Left lobe of liver (tissue), 2 donors: Measurements from ENCODE around the gene VAMP2. TPM values are rescaled to one million over a fixed set of nuclear protein-coding genes. Genes with fewer than 3 reads are reported as not detected.
A peak's percentile ranks its signal among the peaks of the same experiment; 100 is the strongest.

Experiments
- ATAC-seq: fragments of 200-7000 bp; cut with Tn5 transposase; one replicate; pipeline ENCODE4 v1.9.1; 2020; ENCODE audit warnings: mild to moderate bottlenecking, moderate library complexity
- DNase-seq: peaks from one replicate; pipeline ENCODE4 v3.0.0-alpha.2; 2020; ENCODE audit warnings: low spot score
- total RNA-seq: library from RNA; stranded (reverse); gene quantifications from one replicate; pipeline ENCODE4 v1.2.1, GENCODE V29; 2021
- donor health status: DM: no; HTN: no; CAD: no; lungs with moderate emphysema.
- donor health status: DM: no; HTN: yes; CAD: no.

The VAMP2 gene
- total RNA-seq, 1 donor from 2014 or later: 18.1 TPM

- DNase-seq (no peak), ATAC-seq (no peak)
Measured at GRCh38 chr17:8124350-8125153, 38.2 kb downstream of the VAMP2 start.

DNA sequence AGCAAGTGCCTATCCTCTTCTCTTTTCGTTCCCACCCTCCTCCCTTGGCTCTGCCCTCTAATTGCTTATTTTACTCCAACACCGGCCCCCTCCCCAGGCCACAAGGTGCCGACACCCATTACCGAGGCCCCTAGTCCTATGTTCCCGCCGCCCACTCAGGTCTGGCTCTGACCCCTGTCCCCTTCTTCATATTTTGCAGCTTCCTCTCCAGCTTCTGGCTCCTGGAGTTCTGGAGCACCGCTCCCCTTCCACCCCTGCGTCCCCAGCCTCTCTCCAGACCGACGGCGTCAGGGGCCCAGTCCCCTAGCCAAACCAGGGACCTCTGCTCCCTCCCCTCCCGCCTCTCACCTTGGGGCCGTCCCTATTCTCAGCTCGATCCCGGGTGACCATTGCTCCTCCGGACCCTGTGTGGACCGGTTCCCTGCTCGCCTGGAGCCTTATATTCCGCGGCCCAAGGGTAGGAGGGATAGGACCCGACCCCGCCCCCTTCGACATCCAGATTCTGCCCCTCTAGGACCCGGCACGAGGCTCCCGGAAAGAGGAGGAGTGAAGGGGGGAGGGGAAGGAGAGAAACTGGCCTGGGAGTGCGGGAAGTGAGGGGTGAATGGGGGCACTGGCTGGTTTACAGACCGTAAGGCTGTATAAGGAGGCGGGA lies 38.9 kb downstream of the VAMP2 start, which contains the start of gene HES7:
HES7 (minus strand) TSS at position 412 of the 655 bp plus-strand sequence; CDS start at position 390, 22 bp downstream.
- DNase-seq (no peak), ATAC-seq (no peak)

- ATAC-seq: no peak
- DNase-seq: no peak
Measured at GRCh38 chr17:8122924-8123694, 39.6 kb downstream of the VAMP2 start.

DNA sequence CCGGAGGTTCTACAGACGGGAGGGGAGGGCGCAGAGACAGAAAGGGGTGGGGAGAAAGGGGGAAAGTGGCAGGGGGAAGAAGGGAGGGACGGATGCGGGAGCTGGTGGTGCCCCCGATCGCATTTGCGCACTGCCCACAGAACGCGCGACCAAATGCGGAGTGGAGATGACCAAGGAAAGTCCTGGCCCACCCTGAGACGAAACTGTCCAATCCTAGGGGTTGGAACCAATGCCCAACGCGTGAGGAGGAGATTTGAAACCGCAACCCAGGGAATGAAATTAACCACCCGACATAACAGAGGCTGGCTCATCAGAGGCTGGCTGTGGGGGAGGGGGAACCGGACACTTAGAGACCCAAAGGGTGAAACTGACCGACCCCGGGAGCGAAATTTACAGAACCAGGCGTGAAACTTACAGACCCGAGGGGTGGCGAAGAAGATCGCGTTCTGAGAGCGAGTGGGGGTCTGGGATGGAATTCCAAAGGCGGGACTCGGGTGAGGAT lies 40.3 kb downstream of the VAMP2 start:
- DNase-seq (no peak), ATAC-seq (no peak)

DNA sequence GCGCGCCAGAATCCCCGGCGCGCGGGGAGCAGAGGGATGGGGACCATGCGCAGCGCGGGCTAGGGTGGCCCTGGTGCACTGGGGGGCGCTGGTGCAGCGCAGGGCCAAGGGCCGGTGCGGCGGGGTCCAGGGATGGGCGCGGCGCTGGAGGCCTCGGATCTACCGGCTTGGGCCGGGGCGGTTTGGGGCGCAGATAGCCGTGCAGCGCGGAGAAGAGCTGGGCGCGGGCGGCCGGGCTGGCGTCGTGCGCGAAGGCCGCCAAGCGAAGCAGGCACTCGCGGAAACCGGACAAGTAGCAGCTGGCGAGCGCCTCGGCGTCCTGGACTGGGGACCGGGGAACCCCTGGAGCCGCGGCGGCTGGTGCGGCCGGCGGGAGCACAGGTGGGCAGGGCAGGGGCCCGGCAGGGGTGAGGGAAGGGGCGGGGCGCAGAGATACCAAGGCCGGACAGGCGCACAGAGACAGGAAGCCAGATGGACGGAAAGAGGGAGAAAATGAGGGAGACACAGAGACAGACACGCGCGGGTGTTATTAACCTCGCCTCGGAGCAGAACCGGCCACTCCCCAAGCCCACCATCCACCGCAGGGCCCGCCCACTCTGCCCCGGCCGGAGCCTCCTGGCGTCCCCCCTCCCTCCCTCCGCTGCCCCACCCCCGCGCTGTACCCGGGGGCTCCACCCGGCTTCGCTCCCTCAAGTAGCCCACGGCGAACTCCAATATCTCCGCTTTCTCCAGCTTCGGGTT lies 40.9 kb downstream of the VAMP2 start:
- DNase-seq (peak; percentile 58), ATAC-seq (peak; percentile 1)

GRCh38 chr17:8121407-8121680 lies 41.4 kb downstream of the VAMP2 start:
- DNase-seq (no peak), ATAC-seq (no peak)

- ATAC-seq: peak; percentile 3
- DNase-seq: peak; percentile 67
Measured at GRCh38 chr17:8120520-8121406, 42.0 kb downstream of the VAMP2 start.

- peak; percentile 55 for ATAC-seq
- peak; percentile 85 for DNase-seq
Measured at GRCh38 chr17:8119581-8120519, 42.9 kb downstream of the VAMP2 start.

DNA sequence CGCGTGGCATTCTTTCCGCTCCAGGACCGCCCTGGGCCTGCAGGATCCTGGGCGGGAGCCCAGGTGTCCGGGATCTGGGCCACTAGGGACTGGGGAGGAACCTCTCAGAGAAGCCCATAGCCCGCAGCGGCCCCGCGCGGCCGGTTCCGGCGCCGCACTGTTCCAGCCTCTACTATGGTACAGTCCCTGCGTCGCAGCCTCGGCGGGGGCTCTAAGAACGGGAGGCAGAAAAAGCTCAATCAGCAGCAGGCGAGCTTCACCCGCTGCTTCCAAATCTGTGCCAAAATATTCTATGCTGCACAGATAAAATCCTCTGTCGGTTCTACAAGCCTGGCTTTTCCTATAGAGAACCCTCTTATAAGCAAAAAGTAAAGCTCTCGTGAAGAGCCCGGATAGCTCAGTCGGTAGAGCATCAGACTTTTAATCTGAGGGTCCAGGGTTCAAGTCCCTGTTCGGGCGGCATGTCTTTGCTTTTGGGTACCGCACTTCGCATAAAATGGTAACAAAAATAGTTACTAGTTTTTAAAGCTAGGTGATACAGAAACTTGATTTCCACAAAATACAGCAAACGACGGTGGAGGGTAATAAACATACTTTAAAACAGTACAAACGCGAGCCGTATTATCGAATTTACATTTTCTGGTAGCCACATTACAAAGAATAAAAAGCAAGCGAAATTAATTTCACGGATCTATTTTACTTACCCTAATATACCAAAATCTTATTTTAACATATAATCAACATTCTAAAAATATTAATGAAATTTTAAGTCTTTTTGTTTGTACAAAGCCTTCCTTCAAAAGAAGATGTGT lies 43.8 kb downstream of the VAMP2 start:
- DNase-seq: peak; percentile 90
- ATAC-seq: peak; percentile 87

DNA sequence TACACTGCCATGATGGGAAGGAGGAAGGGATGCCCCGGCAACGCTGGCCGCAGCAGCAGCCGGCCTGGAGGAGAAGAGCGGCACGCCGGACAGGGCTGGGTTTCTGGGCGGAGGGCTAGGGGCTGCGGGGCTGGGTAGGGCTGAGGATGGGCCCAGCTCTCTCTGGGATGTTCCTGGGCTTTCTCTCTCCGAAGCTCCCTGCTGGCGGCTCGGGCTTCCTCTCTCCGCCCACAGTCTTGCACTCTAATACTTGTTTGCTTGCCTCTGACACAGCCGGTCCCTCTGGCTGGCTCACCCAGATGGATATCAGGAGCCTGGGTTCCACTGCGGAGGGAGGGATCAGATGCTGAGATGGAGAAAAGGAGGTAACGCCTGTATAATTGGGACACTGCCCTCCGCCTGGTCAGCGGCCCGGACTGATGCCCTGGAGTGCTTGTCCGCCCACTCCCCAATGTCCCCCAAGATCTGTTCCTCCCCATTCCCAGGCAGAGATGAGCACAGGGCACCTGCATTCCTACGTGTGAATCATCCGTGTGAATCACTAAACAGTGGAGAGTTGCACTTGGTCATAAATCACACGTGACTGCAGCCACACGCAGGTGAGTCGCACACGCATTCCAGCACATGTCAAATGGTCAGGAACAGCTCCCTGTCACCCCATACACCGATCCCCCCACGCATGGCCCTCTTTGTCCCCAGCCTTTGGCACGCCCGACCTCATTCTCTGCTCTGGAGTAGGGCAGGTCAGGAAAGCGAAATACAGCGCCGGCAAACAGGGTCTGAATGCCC lies 44.6 kb downstream of the VAMP2 start, which contains the start of gene ALOXE3:
ALOXE3 (minus strand) TSS at position 535 of the 789 bp plus-strand sequence; CDS start at position 11, 524 bp downstream.
- ATAC-seq: no peak

DNA sequence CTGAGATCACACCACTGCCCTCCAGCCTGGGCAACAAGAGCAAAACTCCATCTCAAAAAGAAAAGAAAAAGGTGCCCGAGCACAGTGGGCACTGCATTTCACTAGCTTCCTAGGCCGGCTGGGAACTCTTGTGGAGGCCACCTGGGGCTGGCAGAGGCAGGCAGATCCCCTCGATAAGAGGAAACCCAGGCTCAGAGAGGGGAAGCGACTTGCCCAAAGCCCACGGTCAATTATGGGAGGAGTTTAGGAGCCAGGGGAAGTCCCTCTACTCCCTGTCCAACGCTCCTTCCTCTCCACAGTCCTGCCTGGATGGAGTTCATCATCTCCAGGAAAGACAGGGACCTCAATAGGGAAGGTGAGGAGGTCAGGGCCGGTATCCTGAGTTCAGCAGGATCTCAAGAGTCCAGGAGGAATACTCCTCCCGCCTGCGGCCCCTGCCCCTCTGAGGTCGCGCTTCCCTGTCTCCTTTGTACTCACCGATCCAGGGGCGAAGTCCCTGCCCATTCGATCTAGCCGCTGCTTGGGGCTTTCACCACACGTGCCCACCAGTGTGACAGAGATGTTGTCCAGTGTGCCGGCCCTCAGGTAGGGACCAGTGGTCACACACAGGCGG lies 45.3 kb downstream of the VAMP2 start:
- DNase-seq: no peak
- ATAC-seq: no peak

More for the DNA sequence above, 44.6 kb downstream of the VAMP2 start, which contains the start of gene ALOXE3:
- no peak for DNase-seq

DNA sequence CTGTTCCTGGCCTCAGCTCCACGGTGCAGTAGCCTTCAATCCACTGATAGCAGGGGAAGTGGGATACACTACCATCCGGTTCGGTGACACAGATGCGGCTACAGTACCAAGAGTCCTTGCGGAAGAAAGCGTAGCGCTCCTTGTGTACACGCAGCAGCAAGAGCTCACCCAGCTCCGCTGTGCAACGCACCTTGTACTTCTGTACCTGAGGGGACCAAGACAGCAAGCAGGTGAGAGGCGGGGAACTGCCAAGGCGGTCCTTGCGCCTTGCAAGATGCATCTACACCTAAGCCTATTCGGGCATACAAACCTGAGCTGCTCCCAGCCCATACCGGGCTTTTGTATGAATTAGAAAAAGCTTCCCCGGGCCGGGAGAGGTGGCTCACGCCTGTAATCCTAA lies 46.0 kb downstream of the VAMP2 start:
- DNase-seq (no peak), ATAC-seq (no peak)

DNA sequence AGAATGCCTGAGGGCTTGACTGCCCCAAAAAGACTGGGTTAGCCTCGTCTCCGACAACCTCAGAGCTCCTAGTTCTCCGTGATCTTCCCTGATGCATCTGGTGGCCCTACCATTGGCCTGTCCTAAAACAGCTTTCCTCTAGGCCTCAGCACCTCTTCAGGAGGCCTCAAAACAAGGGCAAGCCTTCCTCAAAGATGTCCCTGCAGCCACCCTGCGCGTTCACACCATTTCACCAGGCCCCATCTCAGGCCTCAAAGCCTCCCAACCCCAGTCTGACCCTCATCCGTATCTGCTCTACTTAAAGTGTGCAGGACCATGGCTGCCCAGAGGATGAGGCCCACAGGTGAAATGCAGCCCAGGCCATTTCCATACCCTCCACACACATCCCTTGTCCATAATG lies 51.8 kb downstream of the VAMP2 start:
- ATAC-seq (no peak), DNase-seq (no peak)

- DNase-seq (no peak), ATAC-seq (no peak)
Measured at GRCh38 chr17:8110456-8110804, 52.3 kb downstream of the VAMP2 start.

DNA sequence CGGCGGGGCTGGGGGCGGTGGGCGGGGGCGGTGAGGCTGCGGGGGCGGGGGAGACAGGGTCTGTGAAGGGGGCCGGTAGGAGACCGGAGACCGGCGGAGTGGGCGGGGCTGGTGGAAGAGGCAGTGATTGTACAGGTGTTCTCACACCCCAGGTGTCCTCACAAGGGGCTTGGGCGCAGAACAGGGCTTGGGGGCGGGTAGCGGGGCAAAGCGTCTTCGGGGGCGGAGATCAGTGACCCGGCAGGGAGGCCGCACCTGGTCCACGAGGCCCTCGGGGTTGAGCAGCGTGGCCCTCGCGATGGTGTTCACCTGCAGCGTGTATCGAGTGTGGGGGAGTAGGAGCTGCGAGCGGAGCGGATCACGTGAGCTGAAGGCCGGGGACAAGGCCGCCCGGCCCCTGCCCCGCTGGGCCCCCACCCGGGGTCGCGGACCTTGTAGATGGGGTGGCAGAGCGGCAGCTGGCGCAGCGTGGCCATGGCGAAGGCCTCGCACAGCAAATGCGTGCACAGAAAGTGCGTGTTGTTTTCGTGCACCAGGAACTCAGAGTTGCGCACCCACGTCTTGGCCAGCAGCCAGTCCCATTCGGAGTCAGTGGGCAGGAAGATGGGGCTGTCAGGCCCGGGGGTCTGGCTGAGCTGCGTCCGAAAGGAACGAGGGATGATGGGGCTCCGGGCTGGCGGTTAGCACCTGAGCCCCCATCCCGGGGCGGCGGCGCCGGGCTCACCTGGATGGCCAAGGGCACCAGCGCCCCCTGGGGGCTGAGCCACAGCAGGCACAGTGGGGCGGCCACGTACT lies 52.9 kb downstream of the VAMP2 start:
- ATAC-seq (peak; percentile 87), DNase-seq (peak; percentile 60)
